ENCODE results near the gene TFDP1. TPM values are rescaled to one million over a fixed set of nuclear protein-coding genes. Genes with fewer than 3 reads are reported as not detected.
"Not testable (repeated sequence)": the region's sequence is repeated elsewhere in the genome, so short reads cannot be mapped to it uniquely, and the experiment has no call there.

The TFDP1 gene
- total RNA-seq, 1 donor from 2014 or later, result 49.4 TPM

DNA sequence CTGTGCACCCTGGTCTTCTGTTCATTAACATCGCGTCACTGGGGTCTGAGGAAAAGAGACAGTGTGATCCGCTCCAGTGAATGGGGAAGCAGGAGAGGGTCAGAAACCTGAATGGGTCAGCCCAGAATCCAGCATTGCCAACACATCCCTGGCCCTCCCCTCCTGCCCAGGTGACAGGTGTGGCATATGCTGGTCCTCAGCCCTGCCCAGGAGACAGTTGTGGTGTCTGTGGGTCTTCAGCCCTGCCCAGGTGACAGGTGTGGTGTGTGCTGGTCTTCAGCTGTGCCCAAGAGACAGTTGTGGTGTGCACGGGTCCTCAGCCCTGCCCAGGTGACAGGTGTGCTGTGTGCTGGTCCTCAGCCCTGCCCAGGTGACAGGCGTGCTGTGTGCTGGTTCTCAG lies 8.0 kb downstream of the TFDP1 start:
- peaks cover 83% of the 10 kb centered on the region for H4K20me1 ChIP-seq (ENCODE audit: insufficient read depth, low read length)
- no peaks in the 10 kb centered on the region for H3K27me3 ChIP-seq (ENCODE audit: insufficient read depth, low read length)
- H3K9ac ChIP-seq (ENCODE audit: low read length), result no peak overlapping the region
- H3K4me1 ChIP-seq (ENCODE audit: insufficient read depth, low read length), result no peaks in the 10 kb centered on the region
- H3K9me3 ChIP-seq (ENCODE audit: insufficient read depth, low read depth, low read length), result no peaks in the 10 kb centered on the region
- Mint-ChIP-seq H3K27ac (ENCODE audit: unreplicated experiment) (no peak overlapping the region), H3K4me1 (ENCODE audit: low read depth, unreplicated experiment) (no peaks in the 10 kb centered on the region), H3K9me3 (ENCODE audit: unreplicated experiment) (peaks cover 2% of the 10 kb centered on the region), H3K36me3 (ENCODE audit: low read depth, unreplicated experiment) (peaks cover 7% of the 10 kb centered on the region), H3K4me3 (ENCODE audit: unreplicated experiment) (no peak overlapping the region), H3K27me3 (ENCODE audit: low read depth, unreplicated experiment) (no peaks in the 10 kb centered on the region)
- H3K4me2 ChIP-seq (ENCODE audit: low read length), result no peak overlapping the region
- H3K79me2 ChIP-seq (ENCODE audit: insufficient read depth, low read length), result peaks cover 90% of the 10 kb centered on the region
- DNase-seq (ENCODE audit: low read depth) (no peak), FAIRE-seq (no peak)
- no peak overlapping the region for H2AFZ ChIP-seq (ENCODE audit: low read depth, low read length)
- no peak for TF ChIP-seq EZH2 (IDR thresholded peaks at IDR 0.05; ENCODE audit: insufficient read depth, low read length)
- TF ChIP-seq, protein P1, sequence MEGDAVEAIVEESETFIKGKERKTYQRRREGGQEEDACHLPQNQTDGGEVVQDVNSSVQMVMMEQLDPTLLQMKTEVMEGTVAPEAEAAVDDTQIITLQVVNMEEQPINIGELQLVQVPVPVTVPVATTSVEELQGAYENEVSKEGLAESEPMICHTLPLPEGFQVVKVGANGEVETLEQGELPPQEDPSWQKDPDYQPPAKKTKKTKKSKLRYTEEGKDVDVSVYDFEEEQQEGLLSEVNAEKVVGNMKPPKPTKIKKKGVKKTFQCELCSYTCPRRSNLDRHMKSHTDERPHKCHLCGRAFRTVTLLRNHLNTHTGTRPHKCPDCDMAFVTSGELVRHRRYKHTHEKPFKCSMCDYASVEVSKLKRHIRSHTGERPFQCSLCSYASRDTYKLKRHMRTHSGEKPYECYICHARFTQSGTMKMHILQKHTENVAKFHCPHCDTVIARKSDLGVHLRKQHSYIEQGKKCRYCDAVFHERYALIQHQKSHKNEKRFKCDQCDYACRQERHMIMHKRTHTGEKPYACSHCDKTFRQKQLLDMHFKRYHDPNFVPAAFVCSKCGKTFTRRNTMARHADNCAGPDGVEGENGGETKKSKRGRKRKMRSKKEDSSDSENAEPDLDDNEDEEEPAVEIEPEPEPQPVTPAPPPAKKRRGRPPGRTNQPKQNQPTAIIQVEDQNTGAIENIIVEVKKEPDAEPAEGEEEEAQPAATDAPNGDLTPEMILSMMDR (IDR thresholded peaks at IDR 0.05; ENCODE audit: insufficient read depth, low read depth, low read length), result no peak
- H3K27ac ChIP-seq (ENCODE audit: low read depth, low read length), result no peak overlapping the region
- no peak overlapping the region for H3K4me3 ChIP-seq (ENCODE audit: insufficient read depth, low read depth, low read length)
- peaks cover 3% of the 10 kb centered on the region for H3K36me3 ChIP-seq (ENCODE audit: insufficient read depth, low read length)

DNA sequence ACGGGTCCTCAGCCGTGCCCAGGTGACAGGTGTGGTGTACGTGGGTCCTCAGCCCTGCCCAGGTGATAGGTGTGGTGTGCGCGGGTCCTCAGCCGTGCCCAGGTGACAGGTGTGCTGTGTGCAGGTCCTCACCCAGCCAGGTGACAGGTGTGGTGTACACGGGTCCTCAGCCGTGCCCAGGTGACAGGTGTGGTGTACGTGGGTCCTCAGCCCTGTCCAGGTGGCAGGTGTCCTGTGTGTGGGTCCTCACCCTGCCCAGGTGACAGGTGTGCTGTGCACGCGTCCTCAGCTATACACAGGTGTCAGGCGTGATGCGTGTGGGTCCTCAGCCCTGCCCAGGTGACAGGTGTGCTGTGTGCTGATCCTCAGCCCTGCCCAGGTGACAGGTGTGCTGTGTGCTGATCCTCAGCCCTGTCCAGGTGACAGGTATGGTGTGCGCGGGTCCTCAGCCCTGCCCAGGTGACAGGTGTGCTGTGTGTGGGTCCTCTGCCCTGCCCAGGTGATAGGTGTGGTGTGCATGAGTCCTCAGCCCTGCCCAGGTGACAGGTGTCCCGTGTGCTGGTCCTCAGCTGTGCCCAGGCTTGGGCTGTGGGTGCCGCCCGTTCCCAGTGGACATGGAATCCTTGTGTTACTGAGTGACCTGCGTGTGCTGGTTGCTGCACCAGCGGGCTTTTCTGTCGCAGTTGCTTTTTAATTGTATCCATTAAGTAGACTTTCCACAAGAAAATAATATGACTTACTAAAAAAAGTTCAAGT lies 9.7 kb downstream of the TFDP1 start:
- H3K79me2 ChIP-seq (ENCODE audit: insufficient read depth, low read length), result peaks cover 90% of the 10 kb centered on the region
- H3K9ac ChIP-seq (ENCODE audit: low read length); H3K36me3 ChIP-seq (ENCODE audit: insufficient read depth, low read length); H3K27ac ChIP-seq (ENCODE audit: low read depth, low read length); H3K4me2 ChIP-seq (ENCODE audit: low read length); DNase-seq (ENCODE audit: low read depth); H2AFZ ChIP-seq (ENCODE audit: low read depth, low read length); H3K4me1 Mint-ChIP-seq (ENCODE audit: low read depth, unreplicated experiment); FAIRE-seq; H3K27me3 Mint-ChIP-seq (ENCODE audit: low read depth, unreplicated experiment); H3K4me3 ChIP-seq (ENCODE audit: insufficient read depth, low read depth, low read length); H3K9me3 ChIP-seq (ENCODE audit: insufficient read depth, low read depth, low read length); H3K9me3 Mint-ChIP-seq (ENCODE audit: unreplicated experiment); H3K27ac Mint-ChIP-seq (ENCODE audit: unreplicated experiment); H3K27me3 ChIP-seq (ENCODE audit: insufficient read depth, low read length); H3K4me1 ChIP-seq (ENCODE audit: insufficient read depth, low read length); H3K4me3 Mint-ChIP-seq (ENCODE audit: unreplicated experiment): not testable (repeated sequence)
- peaks cover 16% of the 10 kb centered on the region for H3K36me3 Mint-ChIP-seq (ENCODE audit: low read depth, unreplicated experiment)
- H4K20me1 ChIP-seq (ENCODE audit: insufficient read depth, low read length), result peaks cover 80% of the 10 kb centered on the region

DNA sequence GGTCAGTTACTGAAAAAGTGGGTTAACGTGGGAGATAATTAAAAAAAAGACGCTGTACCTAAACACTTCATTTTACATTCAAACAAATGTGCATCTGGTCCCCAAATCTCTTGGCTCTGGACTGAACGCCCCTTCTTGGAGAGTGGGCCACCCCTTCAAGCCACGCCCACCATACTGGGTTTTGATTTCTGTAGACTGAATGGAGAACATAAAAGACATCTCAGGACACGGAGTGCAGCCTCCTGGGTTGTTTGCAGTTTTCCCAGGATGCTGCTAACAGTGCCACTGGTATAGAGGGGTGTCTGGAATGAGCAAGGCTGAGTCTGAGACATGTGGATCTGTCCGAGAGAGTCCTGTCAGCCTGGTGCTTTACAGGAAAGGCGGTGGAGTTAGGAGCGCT lies 10.6 kb downstream of the TFDP1 start:
- Histone ChIP-seq H3K27ac (ENCODE audit: low read depth, low read length) (no peak overlapping the region), H3K4me1 (ENCODE audit: insufficient read depth, low read length) (no peaks in the 10 kb centered on the region), H3K36me3 (ENCODE audit: insufficient read depth, low read length) (peaks cover 10% of the 10 kb centered on the region), H3K27me3 (ENCODE audit: insufficient read depth, low read length) (no peaks in the 10 kb centered on the region), H3K4me3 (ENCODE audit: insufficient read depth, low read depth, low read length) (no peak overlapping the region), H2AFZ (ENCODE audit: low read depth, low read length) (no peak overlapping the region), H3K9me3 (ENCODE audit: insufficient read depth, low read depth, low read length) (no peaks in the 10 kb centered on the region), H3K4me2 (ENCODE audit: low read length) (no peak overlapping the region), H4K20me1 (ENCODE audit: insufficient read depth, low read length) (peaks cover 80% of the 10 kb centered on the region), H3K79me2 (ENCODE audit: insufficient read depth, low read length) (peaks cover 90% of the 10 kb centered on the region), H3K9ac (ENCODE audit: low read length) (no peak overlapping the region)
- Mint-ChIP-seq H3K27ac (ENCODE audit: unreplicated experiment) (no peak overlapping the region), H3K27me3 (ENCODE audit: low read depth, unreplicated experiment) (no peaks in the 10 kb centered on the region), H3K4me3 (ENCODE audit: unreplicated experiment) (no peak overlapping the region), H3K9me3 (ENCODE audit: unreplicated experiment) (no peaks in the 10 kb centered on the region), H3K4me1 (ENCODE audit: low read depth, unreplicated experiment) (no peaks in the 10 kb centered on the region), H3K36me3 (ENCODE audit: low read depth, unreplicated experiment) (peaks cover 23% of the 10 kb centered on the region)
- DNase-seq (ENCODE audit: low read depth), result no peak
- TF ChIP-seq, protein P1 (IDR thresholded peaks at IDR 0.05; ENCODE audit: insufficient read depth, low read depth, low read length), result no peak
- TF ChIP-seq EZH2 (IDR thresholded peaks at IDR 0.05; ENCODE audit: insufficient read depth, low read length), result no peak
- no peak for FAIRE-seq

All from astrocyte (in vitro differentiated cells and primary cell).